Gastroesophageal sphincter (tissue), 4 donors: ENCODE results near the gene PRM1. TPM values are rescaled to one million over a fixed set of nuclear protein-coding genes. Genes with fewer than 3 reads are reported as not detected.

Experiments used
- ATAC-seq: fragments of 150-250 bp; one replicate; pipeline ENCODE4 v1.9.1; 2016; ENCODE audit warnings: mild to moderate bottlenecking, moderate library complexity
- H3K27ac ChIP-seq, 4 donors: fragments of 200-600 bp; sonication (generic) in 3 of 4; 1 replicate in 3 of 4; 2 replicates in 1 of 4; pipeline ENCODE4 v1.5.1; 2016 to 2019
- H3K27me3 ChIP-seq: fragments of 200-600 bp; sonication (generic); one replicate; pipeline ENCODE4 v1.5.1; 2019
- H3K36me3 ChIP-seq, 2 donors: fragments of 200-600 bp; sonication (generic); one replicate each; pipeline ENCODE4 v1.5.1; 2019; ENCODE audit warnings: control low read depth in 1 of 2
- H3K4me1 ChIP-seq, 3 donors: fragments of 200-600 bp; sonication (generic); 1 replicate in 2 of 3; 2 replicates in 1 of 3; pipeline ENCODE4 v1.5.1; 2016 to 2019; ENCODE audit warnings: control low read depth in 2 of 3
- H3K4me3 ChIP-seq, 2 donors: fragments of 200-600 bp; sonication (generic); one replicate each; pipeline ENCODE4 v1.5.1; 2019; ENCODE audit warnings: mild to moderate bottlenecking in 1 of 2, moderate library complexity in 1 of 2
- H3K9me3 ChIP-seq, 3 donors: fragments of 200-600 bp; sonication (generic); one replicate each; pipeline ENCODE4 v1.5.1; 2017 to 2019; ENCODE audit warnings: control low read depth in 2 of 3
- CTCF ChIP-seq, 4 experiments: fragments of 200-600 bp in 2 of 4; fragments of 450-650 bp in 2 of 4; sonication (generic) in 1 of 4; IDR thresholded peaks; one replicate each; pipeline ENCODE4 v1.5.1; 2017 to 2019; ENCODE audit warnings: antibody characterized with exemption in 4 of 4, mild to moderate bottlenecking in 2 of 4, moderate library complexity in 2 of 4
- EP300 ChIP-seq: sonication (generic); formaldehyde crosslinking; IDR thresholded peaks from one replicate; pipeline ENCODE4 v1.6.1; 2017; ENCODE audit warnings: antibody characterized with exemption, mild to moderate bottlenecking
- POLR2A ChIP-seq, 2 donors: fragments of 450-650 bp; IDR thresholded peaks; one replicate each; pipeline ENCODE4 v1.6.1; 2017; ENCODE audit warnings: antibody characterized with exemption in 2 of 2, mild to moderate bottlenecking in 2 of 2, moderate library complexity in 1 of 2
- POLR2AphosphoS5 ChIP-seq: sonication (generic); formaldehyde crosslinking; IDR thresholded peaks from one replicate; pipeline ENCODE4 v1.6.1; 2017; ENCODE audit warnings: antibody characterized with exemption
- WGBS, 2 donors: methylation state at CpG; one replicate each; pipeline ENCODE4 v1.1.5; 2018; ENCODE audit warnings: low coverage in 1 of 2; 5-methylcytosine and 5-hydroxymethylcytosine counted together
- total RNA-seq, 4 donors: library from RNA; depleted of rRNA; stranded (reverse); fragments of >200 nt; gene quantifications; one replicate each; pipeline ENCODE4 v1.1.0, GENCODE V29; 2016

PRM1 gene
- total RNA-seq, 4 donors from 2014 or later: not detected

GRCh38 chr16:11248133-11248532 is 33.0 kb downstream of the PRM1 start:
- Histone ChIP-seq H3K36me3 (no peaks in the 10 kb centered on the region), H3K4me3 (no peak overlapping the region), H3K4me1 (peaks cover 0 to 11% (median 0%) of the 10 kb centered on the region in 3 donors), H3K27ac (no peak overlapping the region), H3K27me3 (no peaks in the 10 kb centered on the region), H3K9me3 (no peaks in the 10 kb centered on the region)
- no peak for ATAC-seq
- TF ChIP-seq POLR2A (IDR thresholded peaks at IDR 0.05) (no peak), EP300 (no peak), CTCF (IDR thresholded peaks at IDR 0.05) (no peak), POLR2AphosphoS5 (no peak)
- WGBS, 2 donors: 88 to 96% methylated on average over 6 to 7 of the region's 8 CpGs

GRCh38 chr16:11245988-11246387 is 35.1 kb downstream of the PRM1 start:
- no peaks in the 10 kb centered on the region for H3K27me3 ChIP-seq
- no peak for TF ChIP-seq POLR2AphosphoS5
- no peak for TF ChIP-seq EP300
- no peak for TF ChIP-seq CTCF (IDR thresholded peaks at IDR 0.05)
- no peak for TF ChIP-seq POLR2A (IDR thresholded peaks at IDR 0.05)
- no peak for ATAC-seq
- H3K4me3 ChIP-seq: no peak overlapping the region
- H3K27ac ChIP-seq: no peak overlapping the region
- no peaks in the 10 kb centered on the region for H3K36me3 ChIP-seq
- no peaks in the 10 kb centered on the region for H3K4me1 ChIP-seq
- H3K9me3 ChIP-seq: no peaks in the 10 kb centered on the region

DNA sequence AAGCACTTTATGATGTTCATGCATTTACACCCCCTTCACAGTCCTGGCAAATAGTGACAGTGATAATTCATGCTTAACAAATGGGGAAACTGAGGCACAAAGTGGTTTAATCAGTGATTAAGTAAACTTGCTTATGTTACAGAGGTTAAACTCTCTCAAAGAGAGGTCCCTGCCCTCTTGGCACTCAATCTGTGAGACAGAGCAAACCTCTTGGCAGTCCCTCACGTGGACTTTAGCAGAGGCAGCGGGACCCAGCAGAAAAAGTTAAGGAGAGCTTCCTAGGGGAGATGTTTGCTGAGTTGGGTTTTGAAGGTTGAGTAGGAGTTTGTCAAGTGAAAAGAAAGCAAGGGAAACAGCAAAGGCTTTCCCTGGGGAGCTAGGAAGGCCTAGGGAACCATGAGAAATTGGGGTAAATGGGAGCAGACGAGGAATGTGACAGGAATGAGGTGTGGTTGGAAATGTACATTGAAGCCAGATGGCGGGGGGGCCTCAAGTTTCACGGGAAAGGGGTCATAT is 35.9 kb downstream of the PRM1 start:
- Histone ChIP-seq H3K27me3 (no peaks in the 10 kb centered on the region), H3K4me1 (no peaks in the 10 kb centered on the region), H3K36me3 (no peaks in the 10 kb centered on the region), H3K4me3 (no peak overlapping the region), H3K9me3 (no peaks in the 10 kb centered on the region), H3K27ac (no peak overlapping the region)
- WGBS, 2 donors: 86 to 87% methylated on average over 2 to 5 of the region's 5 CpGs
- no peak for ATAC-seq
- TF ChIP-seq POLR2AphosphoS5: no peak
- TF ChIP-seq EP300: no peak
- TF ChIP-seq CTCF (IDR thresholded peaks at IDR 0.05): no peak
- no peak for TF ChIP-seq POLR2A (IDR thresholded peaks at IDR 0.05)

DNA sequence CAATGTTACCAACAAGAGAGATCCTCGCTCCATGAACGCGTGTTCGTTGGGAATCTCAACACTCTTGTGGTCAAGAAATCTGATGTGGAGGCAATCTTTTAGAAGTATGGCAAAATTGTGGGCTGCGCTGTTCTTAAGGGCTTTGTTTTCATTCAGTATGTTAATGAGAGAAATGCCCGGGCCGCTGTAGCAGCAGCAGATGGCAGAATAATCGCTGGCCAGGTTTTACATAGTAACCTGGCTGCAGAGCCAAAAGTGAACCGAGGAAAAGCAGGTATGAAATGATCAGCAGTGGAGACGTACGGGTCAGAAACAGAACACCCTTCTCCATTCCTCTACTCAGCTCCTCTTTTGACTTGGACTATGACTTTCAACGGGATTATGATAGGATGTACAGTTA is 38.5 kb downstream of the PRM1 start:
- Histone ChIP-seq H3K4me1 (no peaks in the 10 kb centered on the region), H3K4me3 (no peak overlapping the region), H3K27me3 (no peaks in the 10 kb centered on the region), H3K36me3 (no peaks in the 10 kb centered on the region), H3K27ac (no peak overlapping the region), H3K9me3 (no peaks in the 10 kb centered on the region)
- ATAC-seq: no peak
- TF ChIP-seq POLR2AphosphoS5: no peak
- no peak for TF ChIP-seq POLR2A (IDR thresholded peaks at IDR 0.05)
- no peak for TF ChIP-seq CTCF (IDR thresholded peaks at IDR 0.05)
- no peak for TF ChIP-seq EP300
- 76 to 88% methylated on average over 10 to 11 of the region's 12 CpGs for WGBS, 2 donors

DNA sequence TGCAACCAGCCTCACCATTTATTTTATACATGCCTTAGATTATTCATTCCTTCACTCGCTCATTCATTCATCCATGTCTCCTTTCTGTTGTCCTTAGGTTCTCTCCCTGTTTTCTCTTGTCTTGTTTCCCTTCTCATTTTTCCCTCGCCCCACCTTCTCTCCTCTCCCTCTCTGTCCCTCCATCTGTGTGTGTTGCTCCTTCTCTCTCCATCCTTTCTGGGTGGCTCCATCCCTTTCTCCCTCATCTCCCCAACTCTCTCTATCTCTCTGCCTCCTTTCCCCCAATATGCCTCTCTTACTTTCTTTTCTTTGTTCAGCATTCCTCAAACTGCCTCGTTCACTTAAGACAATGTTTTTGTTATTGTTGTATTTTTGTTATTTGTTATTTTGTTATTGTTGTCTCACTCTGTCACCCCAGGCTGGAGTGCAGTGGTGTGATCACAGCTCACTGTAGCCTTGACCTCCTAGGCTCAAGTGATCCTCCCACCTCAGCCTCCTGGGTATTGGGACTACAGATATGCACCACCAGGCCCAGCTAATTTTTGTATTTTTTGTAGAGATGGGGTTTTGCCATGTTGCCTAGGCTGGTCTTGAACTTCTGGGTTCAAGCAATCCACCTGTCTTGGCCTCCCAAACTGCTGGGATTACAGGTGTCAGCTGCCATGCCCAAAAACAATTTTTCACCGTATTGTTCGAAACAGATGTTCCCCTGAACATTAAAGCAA is 39.5 kb downstream of the PRM1 start:
- H3K27ac ChIP-seq: no peak overlapping the region
- no peaks in the 10 kb centered on the region for H3K27me3 ChIP-seq
- no peak for TF ChIP-seq EP300
- no peak for TF ChIP-seq CTCF (IDR thresholded peaks at IDR 0.05)
- TF ChIP-seq POLR2AphosphoS5: no peak
- TF ChIP-seq POLR2A (IDR thresholded peaks at IDR 0.05): no peak
- no peaks in the 10 kb centered on the region for H3K4me1 ChIP-seq
- no peaks in the 10 kb centered on the region for H3K9me3 ChIP-seq
- WGBS, 2 donors: 86 to 89% methylated on average over 2 to 5 of the region's 5 CpGs
- H3K36me3 ChIP-seq: no peaks in the 10 kb centered on the region
- no peak for ATAC-seq
- H3K4me3 ChIP-seq: no peak overlapping the region
